HCT116 (cell line): ENCODE measurements around the gene KCNS3. TPM values are rescaled to one million over a fixed set of nuclear protein-coding genes. Genes with fewer than 3 reads are reported as not detected.

ENCODE experiments used
- ATAC-seq: fragments of 200-7000 bp; cut with Tn5 transposase; 2 replicates; pipeline ENCODE4 v1.9.1; 2020; ENCODE audit warnings: mild to moderate bottlenecking, moderate library complexity
- BruUV-seq: library from RNA; stranded (reverse); fragments of 400-500 nt; replicated peaks from 2 replicates; lab custom pipeline; 2021; lab: Mats Ljungman, UMichigan
- CTCF ChIA-PET: fragments of 300-600 bp; sonication (Branson Sonifier 250); formaldehyde crosslinking; loops from one replicate; lab custom pipeline; 2021; ENCODE audit warnings: antibody characterized with exemption; lab: Charles Lee
- POLR2A ChIA-PET: fragments of 300-600, 350-600 bp; sonication (Branson Sonifier 250); formaldehyde crosslinking; loops from one replicate; lab custom pipeline; 2021; ENCODE audit warnings: antibody characterized with exemption; lab: Charles Lee
- RAD21 ChIA-PET, 2 experiments: fragments of 300-600 bp; sonication (Branson Sonifier 250); formaldehyde crosslinking; loops; one replicate each; lab custom pipeline; 2023; ENCODE audit warnings: low total read pairs in 2 of 2; ENCODE audit not compliant: uncharacterized antibody in 2 of 2, unreplicated experiment in 2 of 2, low non-redundant PET in 1 of 2; lab: Charles Lee
- DNase-seq: peaks from one replicate; pipeline ENCODE4 v3.0.0-alpha.2; 2010; ENCODE audit warnings: low read depth, low spot score
- H2AFZ ChIP-seq: fragments of 200-600 bp; shearing (Covaris generic), sonication (generic); 2 replicates; pipeline ENCODE4 v1.6.1; 2017; ENCODE audit warnings: low read depth, mixed run types, mixed read lengths, antibody characterized with exemption, low read length; ENCODE audit not compliant: poor library complexity, severe bottlenecking
- H3K27ac ChIP-seq: 2 replicates; pipeline ENCODE4 v1.5.1; 2012; ENCODE audit warnings: low read depth, low read length
- H3K27me3 ChIP-seq: fragments of 200-600 bp; sonication (generic); 2 replicates; pipeline ENCODE4 v1.6.1; 2016; ENCODE audit warnings: mixed run types, low read length, mixed read lengths; ENCODE audit not compliant: insufficient read depth
- H3K36me3 ChIP-seq, 2 experiments: fragments of 200-500 bp in 1 of 2; fragments of 200-600 bp in 1 of 2; sonication (Bioruptor generic) in 1 of 2; sonication (generic) in 1 of 2; 2 replicates each; pipeline versions ENCODE4 v1.5.1 to v1.6.1; 2014 to 2016; ENCODE audit warnings: low read length in 2 of 2, inconsistent platforms in 1 of 2, mixed read lengths in 1 of 2, mixed run types in 1 of 2; ENCODE audit not compliant: insufficient read depth in 2 of 2, control insufficient read depth in 1 of 2
- H3K4me1 ChIP-seq, 2 experiments: fragments of 200-600 bp in 1 of 2; sonication (generic) in 1 of 2; 2 replicates each; pipeline versions ENCODE4 v1.5.1 to v1.6.1; 2012 to 2017; ENCODE audit warnings: low read length in 2 of 2, inconsistent platforms in 1 of 2, mild to moderate bottlenecking in 1 of 2, mixed read lengths in 1 of 2, mixed run types in 1 of 2, moderate library complexity in 1 of 2; ENCODE audit not compliant: insufficient read depth in 2 of 2, control insufficient read depth in 1 of 2
- H3K4me2 ChIP-seq: fragments of 200-600 bp; sonication (generic); 2 replicates; pipeline ENCODE4 v1.6.1; 2017; ENCODE audit warnings: mixed run types, low read length, mixed read lengths
- H3K4me3 ChIP-seq, 2 experiments: fragments of 200-600 bp in 1 of 2; sonication (generic) in 1 of 2; replicated peaks in 1 of 2; 2 replicates each; pipeline ENCODE4 v1.5.1; 2011 to 2016; ENCODE audit warnings: low read length in 2 of 2, control low read depth in 1 of 2, low read depth in 1 of 2, mild to moderate bottlenecking in 1 of 2, mixed read lengths in 1 of 2, mixed run types in 1 of 2
- H3K79me2 ChIP-seq: fragments of 200-600 bp; sonication (generic); 2 replicates; pipeline ENCODE4 v1.6.1; 2017; ENCODE audit warnings: mild to moderate bottlenecking, mixed run types, low read length, moderate library complexity, mixed read lengths; ENCODE audit not compliant: insufficient read depth
- H3K9ac ChIP-seq: fragments of 200-600 bp; sonication (generic); 2 replicates; pipeline ENCODE4 v1.6.1; 2016; ENCODE audit warnings: low read length, mixed read lengths
- H3K9me2 ChIP-seq: fragments of 200-600 bp; sonication (generic), shearing (Covaris generic); 2 replicates; pipeline ENCODE4 v1.6.1; 2017; ENCODE audit warnings: mixed run types, mild to moderate bottlenecking, moderate library complexity; ENCODE audit not compliant: insufficient read depth
- H3K9me3 ChIP-seq, 2 experiments: fragments of 200-500 bp in 1 of 2; fragments of 200-600 bp in 1 of 2; sonication (Bioruptor generic) in 1 of 2; sonication (generic) in 1 of 2; 2 replicates each; pipeline ENCODE4 v1.6.1; 2014 to 2017; ENCODE audit warnings: low read length in 2 of 2, mixed read lengths in 2 of 2, inconsistent platforms in 1 of 2, low read depth in 1 of 2, mild to moderate bottlenecking in 1 of 2, mixed run types in 1 of 2, moderate library complexity in 1 of 2; ENCODE audit not compliant: control insufficient read depth in 1 of 2, insufficient read depth in 1 of 2
- H4K20me1 ChIP-seq: fragments of 200-600 bp; sonication (generic), shearing (Covaris generic); 2 replicates; pipeline ENCODE4 v1.6.1; 2017; ENCODE audit warnings: mixed run types, mild to moderate bottlenecking, moderate library complexity; ENCODE audit not compliant: insufficient read depth
- ATF3 ChIP-seq: IDR thresholded peaks from 2 replicates; pipeline ENCODE4 v1.6.1; 2012
- EGR1 ChIP-seq: IDR thresholded peaks from 2 replicates; pipeline ENCODE4 v1.6.1; 2012; ENCODE audit warnings: low read depth
- ELF1 ChIP-seq: IDR thresholded peaks from 2 replicates; pipeline ENCODE4 v1.6.1; 2012; ENCODE audit warnings: low read depth, borderline replicate concordance
- EZH2 ChIP-seq: fragments of 200-600 bp; sonication (generic); IDR thresholded peaks from 2 replicates; pipeline ENCODE4 v1.6.1; 2017; ENCODE audit warnings: antibody characterized with exemption, mixed run types
- EZH2phosphoT487 ChIP-seq: fragments of 200-600 bp; IDR thresholded peaks from 2 replicates; pipeline ENCODE4 v1.6.1; 2018; ENCODE audit warnings: antibody characterized with exemption, borderline replicate concordance
- FOSL1 ChIP-seq: IDR thresholded peaks from 2 replicates; pipeline ENCODE4 v1.6.1; 2012; ENCODE audit warnings: low read depth
- JUND ChIP-seq: IDR thresholded peaks from 2 replicates; pipeline ENCODE4 v1.6.1; 2012
- POLR2A ChIP-seq: IDR thresholded peaks from 2 replicates; pipeline ENCODE4 v1.7.0; 2011; ENCODE audit warnings: borderline replicate concordance; ENCODE audit not compliant: insufficient read depth, insufficient read length; ENCODE audit errors: extremely low read depth
- POLR2AphosphoS5 ChIP-seq: IDR thresholded peaks from 2 replicates; pipeline ENCODE4 v1.6.1; 2011; ENCODE audit warnings: mild to moderate bottlenecking, low read depth, low read length, moderate library complexity
- RAD21 ChIP-seq: IDR thresholded peaks from 2 replicates; pipeline ENCODE4 v1.6.1; 2012; ENCODE audit warnings: low read depth, mild to moderate bottlenecking
- REST ChIP-seq: IDR thresholded peaks from 2 replicates; pipeline ENCODE4 v1.6.1; 2012; ENCODE audit warnings: low read depth
- SIN3A ChIP-seq: IDR thresholded peaks from 2 replicates; pipeline ENCODE4 v1.6.1; 2012; ENCODE audit warnings: low read depth
- SRF ChIP-seq: IDR thresholded peaks from 2 replicates; pipeline ENCODE4 v1.6.1; 2012; ENCODE audit warnings: low read depth
- TCF7L2 ChIP-seq: IDR thresholded peaks from 2 replicates; pipeline ENCODE4 v1.7.0; 2011; ENCODE audit warnings: borderline replicate concordance, inconsistent platforms; ENCODE audit not compliant: insufficient read depth, insufficient read length; ENCODE audit errors: extremely low read depth
- YY1 ChIP-seq: IDR thresholded peaks from 2 replicates; pipeline ENCODE4 v1.6.1; 2011; ENCODE audit warnings: low read length, low read depth, moderate library complexity, mild to moderate bottlenecking; ENCODE audit not compliant: insufficient replicate concordance; ENCODE audit errors: extremely low read depth
- ZFX ChIP-seq: fragments of 450-650 bp; IDR thresholded peaks from 2 replicates; pipeline ENCODE4 v1.6.1; 2017
- ZNF274 ChIP-seq: fragments of 200-500 bp; sonication (Bioruptor generic); IDR thresholded peaks from 2 replicates; pipeline ENCODE4 v1.6.1; 2014; ENCODE audit warnings: mild to moderate bottlenecking, low read depth, low read length, inconsistent platforms
- intact Hi-C: fragments of 100-400 bp; cut with micrococcal nuclease; formaldehyde crosslinking; loops from 2 replicates; pipeline ENCODE4 v1.10.0; 2022
- total RNA-seq: library from RNA; stranded (reverse); gene quantifications from one replicate; pipeline ENCODE4 v1.2.1, GENCODE V29; 2021; ENCODE audit not compliant: unreplicated experiment
- TF ChIP-seq, protein P1 (sequence below): IDR thresholded peaks from 2 replicates; pipeline ENCODE4 v1.6.1; 2012

Gene KCNS3
- total RNA-seq, 1 experiment from 2014 or later: 5.2 TPM

- peaks cover 21% of the 10 kb centered on the region; the same call in 1 of the 2 replicates for H3K27me3 ChIP-seq
- TF ChIP-seq EGR1 (no peak), FOSL1 (no peak), YY1 (no peak), SRF (no peak), POLR2A (no peak), SIN3A (no peak)
- TF ChIP-seq, protein P1, sequence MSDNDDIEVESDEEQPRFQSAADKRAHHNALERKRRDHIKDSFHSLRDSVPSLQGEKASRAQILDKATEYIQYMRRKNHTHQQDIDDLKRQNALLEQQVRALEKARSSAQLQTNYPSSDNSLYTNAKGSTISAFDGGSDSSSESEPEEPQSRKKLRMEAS: no peak
- no peaks in the 10 kb centered on the region for H3K9me3 ChIP-seq
- H3K4me3 ChIP-seq: no peak overlapping the region
- no peak overlapping the region for H2AFZ ChIP-seq
- H3K27ac ChIP-seq: no peak overlapping the region
- ChIA-PET CTCF (no interaction called here), RAD21 (no interaction called here), POLR2A (no interaction called here)
- DNase-seq (no peak), ATAC-seq (no peak)
- H3K4me1 ChIP-seq: no peaks in the 10 kb centered on the region
- no peak overlapping the region for H3K9ac ChIP-seq
- H3K36me3 ChIP-seq: no peaks in the 10 kb centered on the region
- no peaks in the 10 kb centered on the region for H4K20me1 ChIP-seq
- no peak overlapping the region for H3K4me2 ChIP-seq
- H3K9me2 ChIP-seq: no peaks in the 10 kb centered on the region
- no TSS peak for BruUV-seq
- intact Hi-C loops: no loop called here
- H3K79me2 ChIP-seq: no peaks in the 10 kb centered on the region
Measured at GRCh38 chr2:17947113-17947512, 68.6 kb downstream of the KCNS3 start.

GRCh38 chr2:17950006-17950405 lies 71.5 kb downstream of the KCNS3 start:
- Histone ChIP-seq H3K4me1 (no peaks in the 10 kb centered on the region), H3K36me3 (no peaks in the 10 kb centered on the region), H3K79me2 (no peaks in the 10 kb centered on the region), H3K9me3 (no peaks in the 10 kb centered on the region), H3K4me2 (no peak overlapping the region), H3K4me3 (no peak overlapping the region), H4K20me1 (no peaks in the 10 kb centered on the region), H3K27ac (no peak overlapping the region), H3K9ac (no peak overlapping the region), H3K27me3 (peaks cover 21% of the 10 kb centered on the region), H3K9me2 (no peaks in the 10 kb centered on the region), H2AFZ (no peak overlapping the region)
- ChIA-PET POLR2A (no interaction called here), RAD21 (no interaction called here), CTCF (no interaction called here)
- no TSS peak for BruUV-seq
- ATAC-seq (no peak), DNase-seq (no peak)
- intact Hi-C loops: no loop called here
- no peak for TF ChIP-seq ATF3
- no peak for TF ChIP-seq REST
- TF ChIP-seq FOSL1: no peak
- no peak for TF ChIP-seq EZH2
- TF ChIP-seq, protein P1: no peak
- TF ChIP-seq RAD21: no peak
- TF ChIP-seq TCF7L2: no peak
- no peak for TF ChIP-seq ELF1
- TF ChIP-seq SRF: no peak
- TF ChIP-seq YY1: no peak
- no peak for TF ChIP-seq EZH2phosphoT487
- TF ChIP-seq POLR2AphosphoS5: no peak
- TF ChIP-seq ZFX: no peak
- no peak for TF ChIP-seq SIN3A
- no peak for TF ChIP-seq ZNF274
- TF ChIP-seq JUND: no peak
